GM19328 (cell line): ENCODE data around the gene SCNM1.
"Not testable (repeated sequence)": the region's sequence is repeated elsewhere in the genome, so short reads cannot be mapped to it uniquely, and the experiment has no call there.

Source experiments
- ATAC-seq: cut with Tn5 transposase; IDR thresholded peaks from one replicate; pipeline ENCODE4 v1.9.1; 2021; ENCODE audit warnings: mild to moderate bottlenecking, moderate library complexity; ENCODE audit not compliant: unreplicated experiment

The SCNM1 gene

GRCh38 chr1:151192047-151192446, 26.1 kb downstream of the SCNM1 start:
- no peak for ATAC-seq

GRCh38 chr1:151193304-151193703, 27.4 kb downstream of the SCNM1 start:
- ATAC-seq = no peak

GRCh38 chr1:151193856-151194255, 27.9 kb downstream of the SCNM1 start:
- ATAC-seq = no peak

GRCh38 chr1:151194894-151195594, 29.1 kb downstream of the SCNM1 start:
- ATAC-seq = not testable (repeated sequence)

- ATAC-seq = no peak
Measured at GRCh38 chr1:151196292-151196800, 30.4 kb downstream of the SCNM1 start.

- no peak for ATAC-seq
Measured at GRCh38 chr1:151197863-151198253, 31.9 kb downstream of the SCNM1 start.

- peak; percentile 79 for ATAC-seq
Measured at GRCh38 chr1:151198254-151199127, 32.5 kb downstream of the SCNM1 start, which contains the start of gene PIP5K1A. PIP5K1A (plus strand) TSS chr1:151198552; CDS start chr1:151198997, 445 bp downstream.

- no peak for ATAC-seq
Measured at GRCh38 chr1:151199873-151200581, 34.1 kb downstream of the SCNM1 start.

GRCh38 chr1:151205381-151205965, 39.5 kb downstream of the SCNM1 start:
- not testable (repeated sequence) for ATAC-seq

GRCh38 chr1:151210830-151211229, 44.9 kb downstream of the SCNM1 start:
- no peak for ATAC-seq

GRCh38 chr1:151211972-151212705, 46.2 kb downstream of the SCNM1 start:
- ATAC-seq = no peak

GRCh38 chr1:151213560-151213959, 47.6 kb downstream of the SCNM1 start:
- ATAC-seq = no peak
